Astrocyte (in vitro differentiated cells and primary cell): ENCODE measurements around the gene PHC2. TPM values are rescaled to one million over a fixed set of nuclear protein-coding genes. Genes with fewer than 3 reads are reported as not detected.

Experiments used
- DNase-seq: peaks from one replicate; pipeline ENCODE4 v3.0.0-alpha.2; 2010; ENCODE audit warnings: low read depth
- FAIRE-seq: peaks from 2 replicates; lab custom pipeline; 2011; peaks lifted over from hg19 to GRCh38; lab: Jason Lieb, UNC
- H2AFZ ChIP-seq: 2 replicates; pipeline ENCODE4 v1.6.0; 2012; ENCODE audit warnings: low read depth, low read length, inconsistent platforms
- H3K27ac ChIP-seq: 2 replicates; pipeline ENCODE4 v1.5.1; 2011; ENCODE audit warnings: low read depth, low read length, inconsistent platforms
- H3K27me3 ChIP-seq: 2 replicates; pipeline ENCODE4 v1.6.0; 2011; ENCODE audit warnings: low read length, inconsistent platforms; ENCODE audit not compliant: insufficient read depth
- H3K36me3 ChIP-seq: 2 replicates; pipeline ENCODE4 v1.5.1; 2011; ENCODE audit warnings: low read length, inconsistent platforms; ENCODE audit not compliant: insufficient read depth
- H3K4me1 ChIP-seq: 2 replicates; pipeline ENCODE4 v1.5.1; 2011; ENCODE audit warnings: low read length, inconsistent platforms; ENCODE audit not compliant: insufficient read depth
- H3K4me2 ChIP-seq: 2 replicates; pipeline ENCODE4 v1.6.0; 2012; ENCODE audit warnings: low read length, inconsistent platforms
- H3K4me3 ChIP-seq: 2 replicates; pipeline ENCODE4 v1.5.1; 2011; ENCODE audit warnings: low read depth, mild to moderate bottlenecking, low read length, inconsistent platforms; ENCODE audit not compliant: insufficient read depth
- H3K79me2 ChIP-seq: 2 replicates; pipeline ENCODE4 v1.6.0; 2012; ENCODE audit warnings: mild to moderate bottlenecking, low read length, inconsistent platforms; ENCODE audit not compliant: insufficient read depth
- H3K9ac ChIP-seq: 2 replicates; pipeline ENCODE4 v1.6.0; 2012; ENCODE audit warnings: mild to moderate bottlenecking, low read length, inconsistent platforms
- H3K9me3 ChIP-seq: 2 replicates; pipeline ENCODE4 v1.5.1; 2012; ENCODE audit warnings: low read depth, mild to moderate bottlenecking, low read length, inconsistent platforms; ENCODE audit not compliant: insufficient read depth
- H4K20me1 ChIP-seq: 2 replicates; pipeline ENCODE4 v1.6.0; 2012; ENCODE audit warnings: low read length, inconsistent platforms; ENCODE audit not compliant: insufficient read depth
- H3K27ac Mint-ChIP-seq: one replicate; pipeline ENCODE4 v1.8.0; 2021; ENCODE audit warnings: mild to moderate bottlenecking, mixed read lengths; ENCODE audit not compliant: unreplicated experiment
- H3K27me3 Mint-ChIP-seq: one replicate; pipeline ENCODE4 v1.8.0; 2021; ENCODE audit warnings: low read depth, mixed read lengths; ENCODE audit not compliant: unreplicated experiment
- H3K36me3 Mint-ChIP-seq: one replicate; pipeline ENCODE4 v1.8.0; 2021; ENCODE audit warnings: low read depth, mixed read lengths; ENCODE audit not compliant: unreplicated experiment
- H3K4me1 Mint-ChIP-seq: one replicate; pipeline ENCODE4 v1.8.0; 2021; ENCODE audit warnings: low read depth, mixed read lengths; ENCODE audit not compliant: unreplicated experiment
- H3K4me3 Mint-ChIP-seq: one replicate; pipeline ENCODE4 v1.8.0; 2021; ENCODE audit warnings: mild to moderate bottlenecking, moderate library complexity, mixed read lengths; ENCODE audit not compliant: unreplicated experiment
- H3K9me3 Mint-ChIP-seq: one replicate; pipeline ENCODE4 v1.8.0; 2021; ENCODE audit warnings: mild to moderate bottlenecking, mixed read lengths; ENCODE audit not compliant: unreplicated experiment
- EZH2 ChIP-seq: IDR thresholded peaks from 2 replicates; pipeline ENCODE4 v1.6.1; 2012; ENCODE audit warnings: mild to moderate bottlenecking, low read length, inconsistent platforms; ENCODE audit not compliant: insufficient read depth
- total RNA-seq: library from RNA; stranded (reverse); gene quantifications from 2 replicates; pipeline ENCODE4 v1.2.1, GENCODE V29; 2021
- TF ChIP-seq, protein P1 (sequence below): IDR thresholded peaks from 2 replicates; pipeline ENCODE4 v1.5.1; 2011; ENCODE audit warnings: low read depth, mild to moderate bottlenecking, inconsistent platforms, low read length, moderate library complexity; ENCODE audit not compliant: insufficient read depth

Gene PHC2
- total RNA-seq, 1 donor from 2014 or later, result 113 TPM

DNA sequence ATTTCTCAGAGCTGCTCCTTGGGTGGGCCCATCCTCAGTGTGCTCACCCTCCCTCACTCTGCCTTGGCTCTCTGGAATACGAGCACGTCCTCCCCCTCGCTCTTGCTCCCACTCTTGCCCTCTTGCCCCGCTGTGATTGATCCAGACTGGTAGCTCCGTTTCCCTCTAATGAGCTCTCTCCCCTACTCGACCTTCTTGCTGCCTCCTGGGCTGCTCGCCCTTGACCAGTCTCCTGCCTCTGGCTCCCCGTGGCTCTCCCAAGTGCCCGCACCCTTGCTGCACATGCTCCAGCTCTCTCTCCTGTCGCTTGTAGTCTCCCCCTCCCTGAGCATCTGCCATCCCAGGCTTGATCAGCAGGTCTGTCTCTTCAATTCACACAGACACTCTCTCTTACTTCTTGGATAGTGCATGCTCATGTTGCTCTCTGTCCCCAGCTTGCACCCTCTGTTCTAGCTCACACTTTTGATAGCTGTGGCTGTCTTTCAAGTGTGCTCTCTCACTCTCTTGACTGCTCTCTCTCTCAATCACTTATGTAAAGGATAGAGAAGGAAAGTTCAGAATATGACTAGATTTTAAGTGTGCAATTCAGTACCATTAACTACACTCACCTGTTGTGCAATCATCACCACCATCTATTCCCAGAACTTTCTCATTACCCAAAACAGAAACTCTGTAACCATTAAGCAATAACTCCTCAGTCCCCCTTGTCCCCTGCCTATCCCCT is 51.1 kb downstream of the PHC2 start:
- Histone ChIP-seq H3K36me3 (no peaks in the 10 kb centered on the region), H3K27ac (no peak overlapping the region), H3K9ac (no peak overlapping the region), H3K4me1 (peaks cover 25% of the 10 kb centered on the region), H2AFZ (no peak overlapping the region), H3K79me2 (no peaks in the 10 kb centered on the region), H3K27me3 (no peaks in the 10 kb centered on the region), H3K4me3 (no peak overlapping the region), H3K9me3 (no peaks in the 10 kb centered on the region), H3K4me2 (no peak overlapping the region), H4K20me1 (no peaks in the 10 kb centered on the region)
- peak overlapping the region; percentile 0 for H3K4me3 Mint-ChIP-seq
- DNase-seq (no peak), FAIRE-seq (no peak)
- H3K9me3 Mint-ChIP-seq, result no peaks in the 10 kb centered on the region
- no peak overlapping the region for H3K27ac Mint-ChIP-seq
- no peaks in the 10 kb centered on the region for H3K27me3 Mint-ChIP-seq
- peaks cover 68% of the 10 kb centered on the region for H3K4me1 Mint-ChIP-seq
- peaks cover 2% of the 10 kb centered on the region for H3K36me3 Mint-ChIP-seq
- TF ChIP-seq, protein P1, sequence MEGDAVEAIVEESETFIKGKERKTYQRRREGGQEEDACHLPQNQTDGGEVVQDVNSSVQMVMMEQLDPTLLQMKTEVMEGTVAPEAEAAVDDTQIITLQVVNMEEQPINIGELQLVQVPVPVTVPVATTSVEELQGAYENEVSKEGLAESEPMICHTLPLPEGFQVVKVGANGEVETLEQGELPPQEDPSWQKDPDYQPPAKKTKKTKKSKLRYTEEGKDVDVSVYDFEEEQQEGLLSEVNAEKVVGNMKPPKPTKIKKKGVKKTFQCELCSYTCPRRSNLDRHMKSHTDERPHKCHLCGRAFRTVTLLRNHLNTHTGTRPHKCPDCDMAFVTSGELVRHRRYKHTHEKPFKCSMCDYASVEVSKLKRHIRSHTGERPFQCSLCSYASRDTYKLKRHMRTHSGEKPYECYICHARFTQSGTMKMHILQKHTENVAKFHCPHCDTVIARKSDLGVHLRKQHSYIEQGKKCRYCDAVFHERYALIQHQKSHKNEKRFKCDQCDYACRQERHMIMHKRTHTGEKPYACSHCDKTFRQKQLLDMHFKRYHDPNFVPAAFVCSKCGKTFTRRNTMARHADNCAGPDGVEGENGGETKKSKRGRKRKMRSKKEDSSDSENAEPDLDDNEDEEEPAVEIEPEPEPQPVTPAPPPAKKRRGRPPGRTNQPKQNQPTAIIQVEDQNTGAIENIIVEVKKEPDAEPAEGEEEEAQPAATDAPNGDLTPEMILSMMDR, result no peak
- no peak for TF ChIP-seq EZH2

DNA sequence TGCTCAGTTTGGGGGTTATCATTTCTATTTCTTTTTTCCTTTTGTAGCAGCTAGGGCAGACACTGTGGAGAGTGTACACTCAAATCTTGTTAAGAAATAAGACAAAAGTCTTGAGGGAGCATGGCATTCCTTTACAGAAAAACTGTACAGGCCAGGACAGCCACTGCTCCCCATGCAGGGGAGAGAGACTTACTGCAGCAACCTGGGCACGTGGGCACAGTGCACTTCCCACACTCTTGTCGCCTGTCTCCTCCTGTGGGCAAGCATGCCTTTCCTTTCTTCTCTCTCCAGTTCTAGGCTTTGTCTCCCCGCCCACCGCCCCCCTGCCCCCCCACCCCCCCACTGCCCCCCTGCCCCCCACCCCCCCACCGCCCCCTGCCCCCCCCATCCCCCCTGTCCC is 51.9 kb downstream of the PHC2 start:
- Histone ChIP-seq H3K4me1 (peaks cover 17% of the 10 kb centered on the region), H2AFZ (no peak overlapping the region), H3K4me3 (no peak overlapping the region), H3K9ac (no peak overlapping the region), H3K9me3 (no peaks in the 10 kb centered on the region), H3K27ac (no peak overlapping the region), H3K27me3 (no peaks in the 10 kb centered on the region), H4K20me1 (no peaks in the 10 kb centered on the region), H3K79me2 (no peaks in the 10 kb centered on the region), H3K36me3 (peaks cover under 1% of the 10 kb centered on the region), H3K4me2 (no peak overlapping the region)
- Mint-ChIP-seq H3K9me3 (no peaks in the 10 kb centered on the region), H3K27me3 (no peaks in the 10 kb centered on the region), H3K4me3 (no peak overlapping the region), H3K4me1 (peaks cover 68% of the 10 kb centered on the region), H3K27ac (no peak overlapping the region), H3K36me3 (peaks cover 4% of the 10 kb centered on the region)
- FAIRE-seq (no peak), DNase-seq (no peak)
- TF ChIP-seq, protein P1, result no peak
- TF ChIP-seq EZH2, result no peak

DNA sequence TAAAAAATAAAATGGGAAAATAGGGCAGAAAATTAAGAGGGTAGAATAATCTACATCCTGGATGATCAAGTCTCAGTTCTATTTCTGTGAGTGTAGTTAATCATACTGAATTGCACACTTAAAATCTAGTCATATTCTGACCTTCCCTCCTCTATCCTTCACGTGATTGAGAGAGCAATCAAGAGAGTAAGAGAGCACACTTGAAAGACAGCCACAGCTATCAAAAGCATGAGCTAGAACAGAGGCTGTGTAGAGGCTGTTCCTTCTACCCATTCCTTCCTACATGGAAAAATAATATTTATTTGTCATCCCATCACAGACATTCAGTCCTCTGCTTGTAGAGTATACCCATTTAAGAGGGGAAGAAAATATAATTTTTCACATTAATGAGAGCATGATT is 52.4 kb downstream of the PHC2 start:
- FAIRE-seq (no peak), DNase-seq (no peak)
- Histone ChIP-seq H3K4me1 (peaks cover 12% of the 10 kb centered on the region), H3K4me3 (no peak overlapping the region), H3K9ac (no peak overlapping the region), H3K9me3 (no peaks in the 10 kb centered on the region), H3K27ac (no peak overlapping the region), H3K36me3 (peaks cover 3% of the 10 kb centered on the region), H3K27me3 (no peaks in the 10 kb centered on the region), H4K20me1 (no peaks in the 10 kb centered on the region), H3K79me2 (no peaks in the 10 kb centered on the region), H2AFZ (no peak overlapping the region), H3K4me2 (no peak overlapping the region)
- Mint-ChIP-seq H3K4me1 (peaks cover 64% of the 10 kb centered on the region), H3K27me3 (no peaks in the 10 kb centered on the region), H3K36me3 (peaks cover 7% of the 10 kb centered on the region), H3K27ac (no peak overlapping the region), H3K4me3 (no peak overlapping the region), H3K9me3 (no peaks in the 10 kb centered on the region)
- TF ChIP-seq EZH2, result no peak
- TF ChIP-seq, protein P1, result no peak
